H1 (cell line): ENCODE data around the gene PGPEP1. TPM values are rescaled to one million over a fixed set of nuclear protein-coding genes. Genes with fewer than 3 reads are reported as not detected.

ENCODE experiments used
- CTCF ChIA-PET: fragments of 300-600 bp; sonication (Branson Sonifier 250); formaldehyde crosslinking; loops from one replicate; lab custom pipeline; 2021; ENCODE audit not compliant: partially characterized antibody; lab: Charles Lee
- POLR2A ChIA-PET: fragments of 300-600 bp; sonication (Branson Sonifier 250); formaldehyde crosslinking; loops from one replicate; lab custom pipeline; 2021; ENCODE audit warnings: inconsistent platforms; ENCODE audit not compliant: partially characterized antibody; lab: Charles Lee
- DNase-seq, 2 experiments: peaks; one replicate each; pipeline versions ENCODE4 v3.0.0 to v3.0.0-alpha.2; 2010 to 2022; ENCODE audit warnings: low spot score in 2 of 2, low read depth in 1 of 2, mixed read lengths in 1 of 2
- FAIRE-seq: peaks from 2 replicates; lab custom pipeline; 2011; peaks lifted over from hg19 to GRCh38; lab: Jason Lieb, UNC
- H2AFZ ChIP-seq: 2 replicates; pipeline ENCODE4 v1.8.1; 2012; ENCODE audit warnings: low read length, inconsistent platforms
- H2AK5ac ChIP-seq: 2 replicates; pipeline ENCODE4 v1.6.1; 2013; ENCODE audit warnings: low read depth, low read length
- H2BK120ac ChIP-seq: replicated peaks from 2 replicates; pipeline ENCODE3; 2013; ENCODE audit warnings: low read depth, low read length, inconsistent platforms
- H2BK12ac ChIP-seq: 2 replicates; pipeline ENCODE4 v1.6.1; 2013; ENCODE audit warnings: low read depth, low read length
- H2BK15ac ChIP-seq: 2 replicates; pipeline ENCODE4 v1.6.1; 2013; ENCODE audit warnings: low read length
- H2BK20ac ChIP-seq: 2 replicates; pipeline ENCODE4 v1.6.1; 2013; ENCODE audit warnings: low read length
- H2BK5ac ChIP-seq: 2 replicates; pipeline ENCODE4 v1.6.1; 2013; ENCODE audit warnings: low read depth, low read length
- H3K14ac ChIP-seq: 2 replicates; pipeline ENCODE4 v1.6.1; 2013; ENCODE audit warnings: inconsistent platforms; ENCODE audit not compliant: insufficient read length
- H3K18ac ChIP-seq: 2 replicates; pipeline ENCODE4 v1.6.1; 2013; ENCODE audit warnings: low read length; ENCODE audit errors: extremely low read depth
- H3K23ac ChIP-seq: 2 replicates; pipeline ENCODE4 v1.6.1; 2013; ENCODE audit warnings: inconsistent platforms; ENCODE audit not compliant: insufficient read length
- H3K23me2 ChIP-seq: 2 replicates; pipeline ENCODE4 v1.6.1; 2013; ENCODE audit warnings: low read depth, low read length
- H3K27ac ChIP-seq: 2 replicates; pipeline ENCODE4 v1.6.1; 2011; ENCODE audit warnings: low read depth, low read length, inconsistent platforms
- H3K27me3 ChIP-seq, 4 experiments: replicated peaks in 1 of 4; 1 replicate in 1 of 4; 2 replicates in 3 of 4; pipeline versions ENCODE4 v1.6.1 to v1.8.1; 2011 to 2013; ENCODE audit warnings: low read length in 3 of 4, mild to moderate bottlenecking in 3 of 4, inconsistent platforms in 2 of 4, mixed read lengths in 2 of 4, moderate library complexity in 1 of 4; ENCODE audit not compliant: control insufficient read depth in 3 of 4, insufficient read depth in 3 of 4; ENCODE audit errors: extremely low read depth in 1 of 4
- H3K36me3 ChIP-seq, 4 experiments: 2 replicates each; pipeline versions ENCODE4 v1.6.1 to v1.8.1; 2011 to 2013; ENCODE audit warnings: mild to moderate bottlenecking in 4 of 4, low read length in 3 of 4, moderate library complexity in 2 of 4, control low read depth in 1 of 4, inconsistent platforms in 1 of 4; ENCODE audit not compliant: insufficient read depth in 4 of 4, control insufficient read depth in 2 of 4
- H3K4ac ChIP-seq: replicated peaks from 2 replicates; pipeline ENCODE3; 2013; ENCODE audit warnings: low read length, low read depth, mixed read lengths, inconsistent platforms; ENCODE audit not compliant: insufficient read length
- H3K4me1 ChIP-seq, 4 experiments: replicated peaks in 1 of 4; 1 replicate in 1 of 4; 2 replicates in 3 of 4; pipeline versions ENCODE4 v1.6.1 to v1.8.1; 2011 to 2013; ENCODE audit warnings: low read length in 3 of 4, inconsistent platforms in 2 of 4, mixed read lengths in 1 of 4; ENCODE audit not compliant: insufficient read depth in 4 of 4, control insufficient read depth in 3 of 4
- H3K4me2 ChIP-seq, 2 experiments: 2 replicates each; pipeline versions ENCODE4 v1.6.1 to v1.8.1; 2011 to 2013; ENCODE audit warnings: low read depth in 2 of 2, low read length in 2 of 2, control low read depth in 1 of 2, inconsistent platforms in 1 of 2, mild to moderate bottlenecking in 1 of 2; ENCODE audit not compliant: insufficient read depth in 1 of 2
- H3K4me3 ChIP-seq, 4 experiments: fragments of 200-600, 300-600 bp in 1 of 4; sonication (generic), shearing (Covaris generic), sonication (Bioruptor Twin) in 1 of 4; 2 replicates each; pipeline versions ENCODE4 v1.5.1 to v1.8.1; 2011 to 2016; ENCODE audit warnings: low read length in 4 of 4, low read depth in 3 of 4, control low read depth in 2 of 4, inconsistent platforms in 2 of 4, mild to moderate bottlenecking in 2 of 4, mixed read lengths in 1 of 4, moderate library complexity in 1 of 4; ENCODE audit not compliant: insufficient read depth in 2 of 4; ENCODE audit errors: extremely low read depth in 1 of 4
- H3K56ac ChIP-seq: replicated peaks from 2 replicates; pipeline ENCODE3; 2013; ENCODE audit warnings: low read depth, mild to moderate bottlenecking, mixed read lengths, low read length, inconsistent platforms; ENCODE audit not compliant: insufficient read length
- H3K79me1 ChIP-seq: 2 replicates; pipeline ENCODE4 v1.6.1; 2013; ENCODE audit warnings: low read depth, low read length, control low read depth
- H3K79me2 ChIP-seq, 2 experiments: 2 replicates each; pipeline versions ENCODE4 v1.6.1 to v1.8.1; 2012 to 2013; ENCODE audit warnings: low read length in 2 of 2, mild to moderate bottlenecking in 2 of 2, inconsistent platforms in 1 of 2; ENCODE audit not compliant: insufficient read depth in 2 of 2, control insufficient read depth in 1 of 2
- H3K9ac ChIP-seq, 4 experiments: replicated peaks in 1 of 4; 1 replicate in 1 of 4; 2 replicates in 3 of 4; pipeline versions ENCODE4 v1.6.1 to v1.8.1; 2011 to 2013; ENCODE audit warnings: low read depth in 3 of 4, low read length in 3 of 4, control low read depth in 2 of 4, mild to moderate bottlenecking in 2 of 4, moderate library complexity in 2 of 4, inconsistent platforms in 1 of 4; ENCODE audit errors: extremely low read depth in 1 of 4
- H3K9me3 ChIP-seq, 2 experiments: 2 replicates each; pipeline versions ENCODE4 v1.6.1 to v1.8.1; 2012 to 2013; ENCODE audit warnings: mild to moderate bottlenecking in 2 of 2, moderate library complexity in 2 of 2, control low read depth in 1 of 2, inconsistent platforms in 1 of 2, low read depth in 1 of 2, low read length in 1 of 2, mixed read lengths in 1 of 2; ENCODE audit not compliant: insufficient read depth in 2 of 2
- H4K20me1 ChIP-seq, 2 experiments: replicated peaks in 1 of 2; 2 replicates each; pipeline versions ENCODE3 to v1.8.1; 2011 to 2013; ENCODE audit warnings: inconsistent platforms in 2 of 2, low read length in 2 of 2, mild to moderate bottlenecking in 1 of 2; ENCODE audit not compliant: insufficient read depth in 2 of 2, control insufficient read depth in 1 of 2
- H4K5ac ChIP-seq: 2 replicates; pipeline ENCODE4 v1.6.1; 2013; ENCODE audit warnings: low read length, low read depth, mixed read lengths, inconsistent platforms; ENCODE audit not compliant: insufficient read length
- H4K8ac ChIP-seq: 2 replicates; pipeline ENCODE4 v1.8.0; 2013; ENCODE audit warnings: mild to moderate bottlenecking, moderate library complexity, low read length, inconsistent platforms; ENCODE audit not compliant: insufficient read depth; ENCODE audit errors: extremely low read depth
- H4K91ac ChIP-seq: replicated peaks from 2 replicates; pipeline ENCODE3; 2013; ENCODE audit warnings: low read length, mixed read lengths, inconsistent platforms; ENCODE audit not compliant: insufficient read length
- GTF2F1 ChIP-seq: IDR thresholded peaks from 2 replicates; pipeline ENCODE4 v1.6.1; 2012; ENCODE audit warnings: low read depth, low read length, improper control_type of control experiment, borderline replicate concordance
- RAD21 ChIP-seq, 2 experiments: IDR thresholded peaks in 1 of 2; conservative IDR thresholded peaks in 1 of 2; 2 replicates each; pipeline ENCODE4 v1.6.1; 2011; ENCODE audit warnings: low read depth in 2 of 2, low read length in 2 of 2, improper control_type of control experiment in 1 of 2, inconsistent platforms in 1 of 2, mild to moderate bottlenecking in 1 of 2, moderate library complexity in 1 of 2
- SAP30 ChIP-seq: fragments of 300-600 bp; sonication (generic); IDR thresholded peaks from 2 replicates; pipeline ENCODE4 v1.7.1; 2012; ENCODE audit warnings: low read length, moderate library complexity, mild to moderate bottlenecking, inconsistent platforms; ENCODE audit not compliant: insufficient read depth, insufficient replicate concordance
- WGBS, 2 experiments: shearing (Covaris generic) in 1 of 2; methylation state at CpG; one replicate each; pipeline versions ENCODE4 v1.1.6 to v1.1.7; 2013 to 2015; ENCODE audit warnings: low lambda C conversion rate in 2 of 2, mixed read lengths in 2 of 2, inconsistent platforms in 1 of 2, low coverage in 1 of 2, missing lambda C conversion rate in 1 of 2; ENCODE audit not compliant: insufficient replicate concordance in 2 of 2, insufficient coverage in 1 of 2, insufficient read length in 1 of 2; ENCODE audit errors: extremely low coverage in 1 of 2, missing lambda C conversion rate in 1 of 2; 5-methylcytosine and 5-hydroxymethylcytosine counted together
- polyA plus RNA-seq, 7 experiments: library from polyadenylated mRNA; depleted of rRNA in 3 of 7; stranded (reverse) in 5 of 7; unstranded in 2 of 7; fragments of >200 nt in 5 of 7; fragments of 200-250 nt in 2 of 7; gene quantifications; 1 replicate in 5 of 7; 2 replicates in 1 of 7; 4 replicates in 1 of 7; pipeline versions ENCODE4 v1.2.1 to v1.2.3, GENCODE V29; 2011 to 2013; ENCODE audit warnings: missing spikeins in 2 of 7, mixed read lengths in 2 of 7
- total RNA-seq: library from RNA; stranded (reverse); fragmentation: NEBNext Ultra II Directional; extraction: Animal tissue kit (Norgen Biotek cat#: 25700); gene quantifications from 2 replicates; pipeline ENCODE4 v1.2.1, GENCODE V29; 2021

Gene PGPEP1
- total and polyA plus RNA-seq, 2 of the 8 experiments (the other 6 are each of a cell fraction or from before 2014, with no cell fraction given), result 17.0 to 33.4 TPM

DNA sequence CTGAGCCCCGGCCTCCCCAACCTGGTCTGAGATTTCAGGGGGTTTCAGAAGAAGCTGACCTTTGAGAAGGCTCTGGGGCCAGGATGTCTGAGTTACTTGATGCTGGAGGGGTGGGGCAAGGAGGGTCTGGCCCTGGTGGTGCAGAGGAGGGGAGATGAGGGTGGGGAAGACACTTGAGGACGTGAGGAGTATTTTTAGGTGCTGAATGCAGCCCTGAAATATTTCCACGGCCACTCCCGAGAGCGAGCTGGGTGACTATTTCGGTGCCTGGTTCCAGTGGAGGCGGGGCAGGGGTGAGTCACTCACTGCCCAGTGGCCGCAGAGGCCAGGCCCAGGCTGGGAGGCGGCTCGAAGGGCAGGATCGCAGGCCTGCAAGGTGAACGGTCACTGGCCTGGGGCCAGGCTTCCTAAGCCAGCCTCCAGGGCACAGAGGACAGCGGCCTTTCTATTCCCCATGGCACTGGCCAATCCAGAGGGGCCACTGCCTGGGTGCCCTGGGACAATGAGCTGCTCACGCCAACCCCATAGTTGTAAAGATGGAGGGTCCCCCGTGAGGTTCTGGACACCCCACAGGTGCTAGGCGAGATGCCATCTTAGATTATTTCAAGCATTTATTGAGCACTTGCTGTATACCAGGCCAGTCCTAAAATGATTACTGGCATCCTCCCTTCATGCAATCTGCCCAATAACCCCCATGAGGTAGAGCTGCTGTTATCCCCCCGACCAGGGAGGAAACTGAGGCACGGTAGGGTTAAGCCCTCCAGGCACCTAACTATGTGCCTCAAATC lies 39.3 kb upstream of the PGPEP1 start:
- Histone ChIP-seq H4K5ac (no peak overlapping the region), H2AK5ac (0 out of 2 replicates have a peak overlapping the region, but pooled peaks have one; percentile 39), H2BK20ac (no peak overlapping the region), H3K14ac (no peak overlapping the region), H2BK15ac (0 out of 2 replicates have a peak overlapping the region, but pooled peaks have one; percentile 72), H3K4me2 (no peak overlapping the region), H4K8ac (peak overlapping the region; percentile 38; the same call in 1 of the 2 replicates), H3K56ac (no peak overlapping the region), H3K4me1 (peaks cover 0 to 22% (median 11%) of the 10 kb centered on the region in 4 experiments; a peak in 6 of 7 replicates), H3K27ac (no peak overlapping the region), H3K23me2 (peaks cover 5% of the 10 kb centered on the region; the same call in 1 of the 2 replicates), H2BK120ac (no peak overlapping the region), H4K91ac (no peak overlapping the region), H2BK5ac (no peak overlapping the region), H2AFZ (no peak overlapping the region), H3K4me3 (no peak overlapping the region), H3K9ac (no peak overlapping the region; a peak in 1 of 7 replicates), H3K79me2 (no peaks in the 10 kb centered on the region), H3K9me3 (no peaks in the 10 kb centered on the region), H3K4ac (no peak overlapping the region), H4K20me1 (no peaks in the 10 kb centered on the region), H2BK12ac (peak overlapping the region; percentile 50; the same call in 1 of the 2 replicates), H3K23ac (no peak overlapping the region), H3K18ac (no peak overlapping the region), H3K36me3 (peaks cover 0 to 2% (median under 1%) of the 10 kb centered on the region in 4 experiments; a peak in 1 of 8 replicates), H3K79me1 (no peaks in the 10 kb centered on the region), H3K27me3 (no peaks in the 10 kb centered on the region)
- CTCF ChIA-PET, result interaction anchor here (1.2 to 5.3 kb wide), 6 partner anchors 8 to 27 kb away, joined by 5 to 48 read pairs (median 8); partner anchors contain the start of gene JUND
- no peak for DNase-seq
- 85% methylated on average over 18 of the region's 18 CpGs; no CpG with 5 or more reads in 1 of the 2 experiments for WGBS, 2 experiments
- POLR2A ChIA-PET, result interaction anchor here (0.7 to 10.4 kb wide), 8 partner anchors 8 to 75 kb away, joined by 3 to 141 read pairs (median 4); partner anchors contain the start of genes JUND, LSM4 and PDE4C
- no peak for FAIRE-seq
- TF ChIP-seq SAP30 (no peak), GTF2F1 (no peak), RAD21 (IDR thresholded peaks at IDR 0.05 in 1 of 2, conservative IDR thresholded peaks at IDR 0.05 in 1 of 2; ENCODE audit: low read depth in 2 of 2, low read length in 2 of 2) (no peak)
